ENCODE results near the gene COL23A1.

COL23A1 gene

GRCh38 chr5:178223828-178224335 is 366.3 kb downstream of the COL23A1 start:
- DNase-seq (ENCODE audit: low read depth): no peak

- no peak for DNase-seq (ENCODE audit: low read depth)
These were observed 366.9 kb downstream of the COL23A1 start for GRCh38 chr5:178223196-178223773.

- no peak for DNase-seq (ENCODE audit: low read depth)
These were observed 367.9 kb downstream of the COL23A1 start for GRCh38 chr5:178222292-178222691.

GRCh38 chr5:178221853-178222252 is 368.3 kb downstream of the COL23A1 start:
- no peak for DNase-seq (ENCODE audit: low read depth)

- DNase-seq (ENCODE audit: low read depth): no peak
These were observed 368.9 kb downstream of the COL23A1 start for GRCh38 chr5:178221282-178221681.

GRCh38 chr5:178218827-178219226 is 371.4 kb downstream of the COL23A1 start:
- DNase-seq (ENCODE audit: low read depth): no peak

GRCh38 chr5:178218237-178218776 is 371.9 kb downstream of the COL23A1 start:
- no peak for DNase-seq (ENCODE audit: low read depth)

- DNase-seq (ENCODE audit: low read depth): no peak
These were observed 373.4 kb downstream of the COL23A1 start for GRCh38 chr5:178216779-178217178.

- DNase-seq (ENCODE audit: low read depth): no peak
These were observed 374.1 kb downstream of the COL23A1 start for GRCh38 chr5:178216088-178216534.

GRCh38 chr5:178215280-178216002 is 374.8 kb downstream of the COL23A1 start:
- DNase-seq (ENCODE audit: low read depth): no peak

GRCh38 chr5:178214160-178214803 is 375.9 kb downstream of the COL23A1 start:
- no peak for DNase-seq (ENCODE audit: low read depth)

- DNase-seq (ENCODE audit: low read depth): no peak
These were observed 376.4 kb downstream of the COL23A1 start for GRCh38 chr5:178213748-178214151.

- DNase-seq (ENCODE audit: low read depth): no peak
These were observed 377.2 kb downstream of the COL23A1 start for GRCh38 chr5:178213003-178213461.

GRCh38 chr5:178212241-178213002 is 377.8 kb downstream of the COL23A1 start:
- DNase-seq (ENCODE audit: low read depth): no peak

GRCh38 chr5:178211095-178212048 is 378.8 kb downstream of the COL23A1 start:
- no peak for DNase-seq (ENCODE audit: low read depth)

- DNase-seq (ENCODE audit: low read depth): no peak
These were observed 379.5 kb downstream of the COL23A1 start for GRCh38 chr5:178210686-178211085.

- no peak for DNase-seq (ENCODE audit: low read depth)
These were observed 380.1 kb downstream of the COL23A1 start for GRCh38 chr5:178210073-178210535.

GRCh38 chr5:178209334-178210072 is 380.7 kb downstream of the COL23A1 start:
- no peak for DNase-seq (ENCODE audit: low read depth)

- DNase-seq (ENCODE audit: low read depth): no peak
These were observed 381.5 kb downstream of the COL23A1 start for GRCh38 chr5:178208540-178209227.
